ENCODE results near the gene RMDN3. TPM values are rescaled to one million over a fixed set of nuclear protein-coding genes. Genes with fewer than 3 reads are reported as not detected.
A peak's percentile ranks its signal among the peaks of the same experiment; 100 is the strongest.

RMDN3 gene
- total and polyA plus RNA-seq, 2 of the 13 experiments (the other 11 are each of a cell fraction or from before 2014, with no cell fraction given) = 16.8 to 19.5 TPM

DNA sequence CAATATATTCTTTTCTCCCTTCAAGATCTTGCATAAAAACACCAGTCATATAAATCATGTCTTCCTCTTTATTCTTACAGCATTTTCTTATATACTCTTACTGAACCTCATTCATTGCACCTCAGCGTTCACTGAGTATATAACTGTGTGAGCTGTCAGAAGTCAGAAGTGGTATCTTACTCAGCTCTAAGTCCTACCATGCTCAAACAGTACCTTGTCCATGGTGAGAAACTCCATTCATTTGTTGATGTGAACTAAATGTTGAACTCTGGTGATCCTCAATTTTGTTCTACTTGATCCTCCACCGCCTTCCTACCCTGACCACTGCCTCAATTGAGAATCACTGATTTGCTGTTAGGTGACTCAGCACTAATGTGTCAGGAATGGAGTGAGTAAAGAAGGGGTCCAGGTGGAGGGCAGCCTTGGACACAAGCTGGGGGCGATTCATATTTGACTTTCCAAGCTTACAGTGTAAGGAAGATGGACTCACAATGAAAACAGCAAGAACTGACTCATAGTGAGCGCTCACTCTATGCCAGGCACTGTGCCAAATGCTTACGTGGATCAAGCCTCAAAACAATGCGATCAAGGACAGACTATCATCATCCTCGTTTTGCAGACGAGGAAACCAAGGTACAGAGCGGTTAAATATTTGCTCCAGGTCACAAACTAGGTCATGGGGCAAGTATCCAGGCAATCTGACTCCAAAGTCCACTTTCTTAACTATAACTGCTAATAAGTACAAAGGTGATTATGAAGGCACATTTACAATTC, 38.3 kb upstream of the RMDN3 start (continued):
- no peak for TF ChIP-seq CC2D1A (CRISPR knock-in tag; IDR thresholded peaks at IDR 0.05)
- TF ChIP-seq RARA (CRISPR knock-in tag; IDR thresholded peaks at IDR 0.05) = peak; percentile 85
- no peak for TF ChIP-seq EZH2 (conservative IDR thresholded peaks at IDR 0.05; ENCODE audit: low read depth, low read length)
- TF ChIP-seq, protein P1, sequence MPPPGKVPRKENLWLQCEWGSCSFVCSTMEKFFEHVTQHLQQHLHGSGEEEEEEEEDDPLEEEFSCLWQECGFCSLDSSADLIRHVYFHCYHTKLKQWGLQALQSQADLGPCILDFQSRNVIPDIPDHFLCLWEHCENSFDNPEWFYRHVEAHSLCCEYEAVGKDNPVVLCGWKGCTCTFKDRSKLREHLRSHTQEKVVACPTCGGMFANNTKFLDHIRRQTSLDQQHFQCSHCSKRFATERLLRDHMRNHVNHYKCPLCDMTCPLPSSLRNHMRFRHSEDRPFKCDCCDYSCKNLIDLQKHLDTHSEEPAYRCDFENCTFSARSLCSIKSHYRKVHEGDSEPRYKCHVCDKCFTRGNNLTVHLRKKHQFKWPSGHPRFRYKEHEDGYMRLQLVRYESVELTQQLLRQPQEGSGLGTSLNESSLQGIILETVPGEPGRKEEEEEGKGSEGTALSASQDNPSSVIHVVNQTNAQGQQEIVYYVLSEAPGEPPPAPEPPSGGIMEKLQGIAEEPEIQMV (CRISPR knock-in tag; IDR thresholded peaks at IDR 0.05; ENCODE audit: low read depth) = no peak
- peak; percentile 69; the same call in 1 of the 2 replicates for TF ChIP-seq TBX2 (CRISPR knock-in tag; IDR thresholded peaks at IDR 0.05; ENCODE audit: borderline replicate concordance)
- peak; percentile 58 for TF ChIP-seq PHF21A (CRISPR knock-in tag; IDR thresholded peaks at IDR 0.05)
- TF ChIP-seq, protein P2, sequence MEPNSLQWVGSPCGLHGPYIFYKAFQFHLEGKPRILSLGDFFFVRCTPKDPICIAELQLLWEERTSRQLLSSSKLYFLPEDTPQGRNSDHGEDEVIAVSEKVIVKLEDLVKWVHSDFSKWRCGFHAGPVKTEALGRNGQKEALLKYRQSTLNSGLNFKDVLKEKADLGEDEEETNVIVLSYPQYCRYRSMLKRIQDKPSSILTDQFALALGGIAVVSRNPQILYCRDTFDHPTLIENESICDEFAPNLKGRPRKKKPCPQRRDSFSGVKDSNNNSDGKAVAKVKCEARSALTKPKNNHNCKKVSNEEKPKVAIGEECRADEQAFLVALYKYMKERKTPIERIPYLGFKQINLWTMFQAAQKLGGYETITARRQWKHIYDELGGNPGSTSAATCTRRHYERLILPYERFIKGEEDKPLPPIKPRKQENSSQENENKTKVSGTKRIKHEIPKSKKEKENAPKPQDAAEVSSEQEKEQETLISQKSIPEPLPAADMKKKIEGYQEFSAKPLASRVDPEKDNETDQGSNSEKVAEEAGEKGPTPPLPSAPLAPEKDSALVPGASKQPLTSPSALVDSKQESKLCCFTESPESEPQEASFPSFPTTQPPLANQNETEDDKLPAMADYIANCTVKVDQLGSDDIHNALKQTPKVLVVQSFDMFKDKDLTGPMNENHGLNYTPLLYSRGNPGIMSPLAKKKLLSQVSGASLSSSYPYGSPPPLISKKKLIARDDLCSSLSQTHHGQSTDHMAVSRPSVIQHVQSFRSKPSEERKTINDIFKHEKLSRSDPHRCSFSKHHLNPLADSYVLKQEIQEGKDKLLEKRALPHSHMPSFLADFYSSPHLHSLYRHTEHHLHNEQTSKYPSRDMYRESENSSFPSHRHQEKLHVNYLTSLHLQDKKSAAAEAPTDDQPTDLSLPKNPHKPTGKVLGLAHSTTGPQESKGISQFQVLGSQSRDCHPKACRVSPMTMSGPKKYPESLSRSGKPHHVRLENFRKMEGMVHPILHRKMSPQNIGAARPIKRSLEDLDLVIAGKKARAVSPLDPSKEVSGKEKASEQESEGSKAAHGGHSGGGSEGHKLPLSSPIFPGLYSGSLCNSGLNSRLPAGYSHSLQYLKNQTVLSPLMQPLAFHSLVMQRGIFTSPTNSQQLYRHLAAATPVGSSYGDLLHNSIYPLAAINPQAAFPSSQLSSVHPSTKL (CRISPR knock-in tag; IDR thresholded peaks at IDR 0.05) = peak; percentile 92
- TF ChIP-seq ZNF552 (CRISPR knock-in tag; IDR thresholded peaks at IDR 0.05; ENCODE audit: borderline replicate concordance) = no peak
- peak; percentile 75; the same call in 1 of the 2 replicates for TF ChIP-seq MIER3 (CRISPR knock-in tag; IDR thresholded peaks at IDR 0.05; ENCODE audit: borderline replicate concordance)
- TF ChIP-seq WIZ (CRISPR knock-in tag; IDR thresholded peaks at IDR 0.05) = no peak
- TF ChIP-seq, protein P3, sequence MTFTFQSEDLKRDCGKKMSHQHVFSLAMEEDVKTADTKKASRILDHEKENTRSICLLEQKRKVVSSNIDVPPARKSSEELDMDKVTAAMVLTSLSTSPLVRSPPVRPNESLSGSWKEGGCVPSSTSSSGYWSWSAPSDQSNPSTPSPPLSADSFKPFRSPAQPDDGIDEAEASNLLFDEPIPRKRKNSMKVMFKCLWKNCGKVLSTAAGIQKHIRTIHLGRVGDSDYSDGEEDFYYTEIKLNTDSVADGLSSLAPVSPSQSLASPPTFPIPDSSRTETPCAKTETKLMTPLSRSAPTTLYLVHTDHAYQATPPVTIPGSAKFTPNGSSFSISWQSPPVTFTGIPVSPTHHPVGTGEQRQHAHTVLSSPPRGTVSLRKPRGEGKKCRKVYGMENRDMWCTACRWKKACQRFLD (CRISPR knock-in tag; IDR thresholded peaks at IDR 0.05; ENCODE audit: borderline replicate concordance) = no peak
- TF ChIP-seq, protein P4, sequence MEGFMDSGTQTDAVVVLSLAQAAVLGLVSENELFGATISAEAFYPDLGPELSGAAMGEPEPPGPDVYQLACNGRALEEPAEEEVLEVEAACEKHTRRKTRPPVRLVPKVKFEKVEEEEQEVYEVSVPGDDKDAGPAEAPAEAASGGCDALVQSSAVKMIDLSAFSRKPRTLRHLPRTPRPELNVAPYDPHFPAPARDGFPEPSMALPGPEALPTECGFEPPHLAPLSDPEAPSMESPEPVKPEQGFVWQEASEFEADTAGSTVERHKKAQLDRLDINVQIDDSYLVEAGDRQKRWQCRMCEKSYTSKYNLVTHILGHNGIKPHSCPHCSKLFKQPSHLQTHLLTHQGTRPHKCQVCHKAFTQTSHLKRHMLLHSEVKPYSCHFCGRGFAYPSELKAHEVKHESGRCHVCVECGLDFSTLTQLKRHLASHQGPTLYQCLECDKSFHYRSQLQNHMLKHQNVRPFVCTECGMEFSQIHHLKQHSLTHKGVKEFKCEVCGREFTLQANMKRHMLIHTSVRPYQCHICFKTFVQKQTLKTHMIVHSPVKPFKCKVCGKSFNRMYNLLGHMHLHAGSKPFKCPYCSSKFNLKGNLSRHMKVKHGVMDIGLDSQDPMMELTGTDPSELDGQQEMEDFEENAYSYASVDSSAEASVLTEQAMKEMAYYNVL (CRISPR knock-in tag; IDR thresholded peaks at IDR 0.05; ENCODE audit: borderline replicate concordance) = peak; percentile 92
- TF ChIP-seq, protein P5, sequence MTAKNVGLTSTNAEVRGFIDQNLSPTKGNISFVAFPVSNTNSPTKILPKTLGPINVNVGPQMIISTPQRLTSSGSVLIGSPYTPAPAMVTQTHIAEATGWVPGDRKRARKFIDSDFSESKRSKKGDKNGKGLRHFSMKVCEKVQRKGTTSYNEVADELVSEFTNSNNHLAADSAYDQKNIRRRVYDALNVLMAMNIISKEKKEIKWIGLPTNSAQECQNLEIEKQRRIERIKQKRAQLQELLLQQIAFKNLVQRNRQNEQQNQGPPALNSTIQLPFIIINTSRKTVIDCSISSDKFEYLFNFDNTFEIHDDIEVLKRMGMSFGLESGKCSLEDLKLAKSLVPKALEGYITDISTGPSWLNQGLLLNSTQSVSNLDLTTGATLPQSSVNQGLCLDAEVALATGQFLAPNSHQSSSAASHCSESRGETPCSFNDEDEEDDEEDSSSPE (CRISPR knock-in tag; IDR thresholded peaks at IDR 0.05) = peak; percentile 19; the same call in 1 of the 2 replicates
- no peak for TF ChIP-seq NFYB (CRISPR knock-in tag; IDR thresholded peaks at IDR 0.05)
- TF ChIP-seq ZNF660 (CRISPR knock-in tag; IDR thresholded peaks at IDR 0.05; ENCODE audit: borderline replicate concordance, low read depth) = no peak
- TF ChIP-seq SMAD1 (CRISPR knock-in tag; IDR thresholded peaks at IDR 0.05; ENCODE audit: borderline replicate concordance, low read depth) = no peak
- TF ChIP-seq HNRNPH1 (optimal IDR thresholded peaks at IDR 0.05; ENCODE audit: low read depth, low read length) = no peak

Measured in HepG2 (cell line).